HG03066 (cell line): Measurements from ENCODE around the gene NIPAL3.
"Not testable (repeated sequence)": the region's sequence is repeated elsewhere in the genome, so short reads cannot be mapped to it uniquely, and the experiment has no call there.

Source experiments
- ATAC-seq: cut with Tn5 transposase; IDR thresholded peaks from one replicate; pipeline ENCODE4 v1.9.1; 2021; ENCODE audit warnings: low read depth; ENCODE audit not compliant: unreplicated experiment

NIPAL3 gene

DNA sequence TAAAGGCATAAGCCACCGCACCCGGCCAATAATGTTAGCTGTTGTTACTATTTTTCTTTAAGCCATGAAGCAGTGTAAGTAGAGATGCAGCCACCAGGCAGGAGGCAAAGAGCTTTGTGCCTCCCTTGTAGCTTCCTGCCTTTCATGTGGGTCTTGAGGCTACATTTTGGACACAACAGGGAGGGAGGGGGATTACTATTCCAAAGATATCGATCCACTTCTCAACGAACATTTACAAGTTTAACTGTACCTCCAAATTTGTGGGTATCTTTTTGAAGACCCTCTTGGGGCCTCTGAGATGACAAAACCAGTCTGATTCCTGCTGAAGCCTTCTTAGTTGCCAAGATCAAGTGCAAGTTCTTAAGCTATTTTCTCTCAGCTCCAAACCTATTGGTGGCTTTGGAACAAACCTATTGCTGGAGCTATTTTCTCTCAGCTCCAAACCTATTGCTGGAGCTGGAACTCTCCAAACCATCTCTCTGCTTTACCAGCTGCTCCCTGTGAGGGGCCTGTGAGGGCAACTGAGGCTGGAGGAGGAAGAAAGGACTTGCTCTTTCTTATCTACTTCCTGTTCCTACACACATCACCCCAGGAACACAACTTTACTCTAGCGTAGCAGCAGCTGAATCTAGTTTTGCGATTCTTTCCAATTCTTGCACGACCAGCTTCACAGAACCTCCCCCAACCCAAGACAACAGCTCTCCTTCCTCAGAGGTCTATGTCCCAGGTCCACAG, 70.9 kb downstream of the NIPAL3 start:
- no peak for ATAC-seq

DNA sequence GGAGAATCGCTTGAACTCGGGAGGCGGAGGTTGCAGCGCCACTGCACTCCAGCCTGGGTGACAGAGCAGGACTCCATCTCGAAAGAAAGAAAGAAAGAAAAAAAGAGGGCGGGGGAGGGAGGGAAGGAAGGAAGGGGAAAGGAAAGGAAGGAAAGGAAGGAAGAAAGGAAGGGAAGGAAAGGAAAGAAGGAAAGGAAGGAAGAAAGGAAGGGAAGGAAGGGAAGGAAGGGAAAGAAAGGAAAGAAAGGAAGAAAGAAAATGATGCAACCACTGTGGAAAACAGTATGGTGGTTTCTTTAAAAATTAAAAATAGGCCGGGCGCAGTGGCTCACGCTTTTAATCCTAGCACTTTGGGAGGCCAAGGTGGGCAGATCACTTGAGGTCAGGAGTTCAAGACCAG, 71.9 kb downstream of the NIPAL3 start:
- no peak for ATAC-seq

DNA sequence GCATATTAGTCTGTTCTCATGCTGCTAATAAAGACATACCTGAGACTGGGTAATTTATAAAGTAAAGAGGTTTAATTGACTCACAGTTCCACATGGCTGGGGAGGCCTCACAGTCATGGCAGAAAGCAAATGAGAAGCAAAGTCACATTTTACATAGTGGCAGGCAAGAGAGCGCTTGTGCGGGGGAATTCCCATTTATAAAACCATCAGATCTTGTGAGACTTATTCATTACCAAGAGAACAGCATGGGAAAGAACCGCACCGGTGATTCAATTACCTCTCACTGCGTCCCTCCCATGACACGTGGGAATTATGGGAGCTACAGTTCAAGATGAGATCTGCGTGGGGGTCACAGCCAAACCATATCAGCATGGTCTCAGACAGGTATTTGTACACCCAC, 72.6 kb downstream of the NIPAL3 start:
- not testable (repeated sequence) for ATAC-seq

GRCh38 chr1:24489674-24490073, 74.1 kb downstream of the NIPAL3 start:
- no peak for ATAC-seq

DNA sequence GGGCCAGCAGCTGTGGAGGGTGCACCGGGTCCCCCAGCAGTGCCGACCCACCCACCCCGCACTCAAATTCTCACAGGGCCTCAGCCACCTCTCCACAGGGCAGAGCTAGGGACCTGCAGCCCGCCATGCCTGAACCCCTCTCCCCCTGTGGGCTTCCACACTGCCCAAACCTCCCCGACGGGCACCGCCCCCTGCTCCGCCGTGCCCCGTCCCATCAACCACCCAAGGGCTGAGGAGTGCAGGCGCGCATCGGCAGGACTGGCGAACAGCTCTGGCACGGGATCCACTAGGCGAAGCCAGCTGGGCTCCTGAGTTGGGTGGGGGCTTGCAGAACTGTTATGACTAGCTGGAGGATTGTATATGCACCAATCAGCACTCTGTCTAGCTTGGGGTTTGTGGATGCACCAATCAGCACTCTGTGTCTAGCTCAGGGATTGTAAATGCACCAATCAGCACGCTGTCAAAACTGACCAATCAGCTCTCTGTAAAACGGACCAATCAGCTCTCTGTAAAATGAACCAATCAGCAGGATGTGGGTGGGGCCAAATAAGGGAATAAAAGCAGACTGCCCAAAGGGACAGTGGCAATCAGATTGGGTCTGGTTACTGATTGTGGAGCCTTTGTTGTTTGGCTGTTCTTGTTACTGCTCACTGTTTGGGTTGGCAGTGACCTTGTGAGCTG, 74.6 kb downstream of the NIPAL3 start:
- ATAC-seq, result no peak

DNA sequence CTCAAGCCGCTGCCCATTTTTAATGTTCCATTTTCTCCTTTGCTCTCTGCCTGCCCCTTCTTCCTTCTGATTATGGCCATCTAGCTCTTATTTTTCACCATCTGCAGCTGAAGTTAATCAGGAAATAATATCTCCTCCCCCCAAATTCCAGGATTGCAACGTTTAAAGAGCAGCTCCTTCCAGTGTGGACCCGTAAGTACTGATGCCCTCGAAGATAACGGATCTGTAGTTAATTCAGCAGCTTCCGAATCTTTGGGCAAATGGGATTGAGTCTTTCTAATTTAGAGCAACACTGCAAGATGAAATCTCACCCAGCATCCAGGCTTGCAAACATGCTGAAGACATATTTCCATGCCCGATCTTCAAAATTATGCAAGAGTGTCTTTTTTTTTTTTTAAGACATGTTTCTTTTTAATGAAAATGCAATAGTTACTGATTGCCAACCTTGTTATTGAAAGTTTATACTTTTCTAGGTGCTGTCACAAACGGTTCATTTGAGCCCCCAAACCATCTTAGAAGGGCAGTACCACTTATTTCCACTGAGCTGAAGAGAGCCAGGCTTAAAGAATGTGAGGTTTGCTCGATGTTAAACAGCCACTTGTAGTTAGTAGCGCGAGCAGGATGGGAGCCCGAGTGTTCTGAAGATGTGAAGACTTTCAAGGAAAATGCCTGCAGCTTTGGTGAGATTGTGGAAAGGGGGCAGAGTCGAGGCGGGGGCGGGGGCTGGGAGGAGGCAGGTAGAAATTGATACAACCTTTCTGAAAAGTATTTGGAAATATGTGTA, 76.2 kb downstream of the NIPAL3 start:
- ATAC-seq, result no peak

- ATAC-seq, result not testable (repeated sequence)
Observed at GRCh38 chr1:24492935-24493334, 77.3 kb downstream of the NIPAL3 start.

DNA sequence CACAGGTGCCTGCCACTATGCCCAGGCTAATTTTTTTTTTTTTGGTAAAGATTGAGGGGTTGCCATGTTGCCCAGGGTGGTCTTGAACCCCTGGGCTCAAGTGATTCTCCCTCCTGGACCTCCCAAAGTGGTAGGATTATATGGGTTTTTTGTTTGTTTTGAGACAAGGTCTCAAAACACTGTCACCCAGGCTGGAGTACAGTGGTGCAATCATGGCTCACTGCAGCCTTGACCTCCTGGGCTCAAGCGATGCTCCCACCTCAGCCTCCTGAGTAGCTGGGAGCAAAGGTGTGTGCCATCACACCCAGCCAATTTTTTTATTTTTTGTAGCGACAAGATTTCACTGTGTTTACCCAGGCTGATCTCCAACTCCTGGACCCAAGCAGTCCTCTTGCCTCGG, 78.2 kb downstream of the NIPAL3 start:
- ATAC-seq, result no peak

GRCh38 chr1:24498589-24498988, 83.0 kb downstream of the NIPAL3 start:
- ATAC-seq, result no peak

- ATAC-seq, result no peak
Observed at GRCh38 chr1:24500448-24501048, 84.9 kb downstream of the NIPAL3 start.

DNA sequence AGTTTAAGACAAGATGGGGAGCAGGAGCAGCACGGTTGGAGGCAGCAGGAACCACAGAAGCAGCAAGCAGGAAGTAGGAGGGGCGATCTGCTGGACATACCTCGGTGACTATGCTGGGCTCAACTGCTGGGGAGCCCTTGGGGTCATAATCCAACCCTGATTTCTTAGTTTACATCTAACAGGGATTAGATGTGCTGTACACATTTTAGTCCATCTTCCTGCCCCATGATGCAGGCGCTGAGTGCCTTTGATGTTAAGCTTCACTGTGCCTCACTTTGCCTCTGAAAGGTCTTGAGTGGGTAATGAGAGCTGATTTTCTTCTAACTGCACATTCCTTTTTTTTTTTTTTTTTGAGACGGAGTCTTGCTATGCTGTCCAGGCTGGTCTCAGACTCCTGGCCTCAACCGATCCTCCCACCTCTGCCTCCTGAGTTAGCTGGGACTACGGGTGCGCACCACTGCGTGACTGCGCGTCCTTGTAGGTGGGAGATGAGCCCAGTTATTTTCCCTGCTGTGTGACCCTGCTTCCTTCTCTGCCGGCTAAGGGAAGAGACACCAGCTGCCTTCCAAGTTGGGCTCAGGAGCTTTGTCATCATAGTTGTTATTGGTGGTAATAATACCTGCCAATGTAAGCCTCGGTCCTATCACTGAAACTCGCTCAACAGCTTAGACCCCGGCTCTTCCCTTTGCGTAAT, 85.9 kb downstream of the NIPAL3 start:
- ATAC-seq, result no peak

GRCh38 chr1:24502065-24502708, 86.6 kb downstream of the NIPAL3 start:
- no peak for ATAC-seq

- no peak for ATAC-seq
Observed at GRCh38 chr1:24502709-24503058, 87.1 kb downstream of the NIPAL3 start, which contains the start of gene RCAN3. Gene RCAN3, plus strand, starts transcription at chr1:24502836. Its CDS starts 11,537 bp downstream, at chr1:24514373.

GRCh38 chr1:24503059-24503751, 87.6 kb downstream of the NIPAL3 start:
- ATAC-seq, result no peak

DNA sequence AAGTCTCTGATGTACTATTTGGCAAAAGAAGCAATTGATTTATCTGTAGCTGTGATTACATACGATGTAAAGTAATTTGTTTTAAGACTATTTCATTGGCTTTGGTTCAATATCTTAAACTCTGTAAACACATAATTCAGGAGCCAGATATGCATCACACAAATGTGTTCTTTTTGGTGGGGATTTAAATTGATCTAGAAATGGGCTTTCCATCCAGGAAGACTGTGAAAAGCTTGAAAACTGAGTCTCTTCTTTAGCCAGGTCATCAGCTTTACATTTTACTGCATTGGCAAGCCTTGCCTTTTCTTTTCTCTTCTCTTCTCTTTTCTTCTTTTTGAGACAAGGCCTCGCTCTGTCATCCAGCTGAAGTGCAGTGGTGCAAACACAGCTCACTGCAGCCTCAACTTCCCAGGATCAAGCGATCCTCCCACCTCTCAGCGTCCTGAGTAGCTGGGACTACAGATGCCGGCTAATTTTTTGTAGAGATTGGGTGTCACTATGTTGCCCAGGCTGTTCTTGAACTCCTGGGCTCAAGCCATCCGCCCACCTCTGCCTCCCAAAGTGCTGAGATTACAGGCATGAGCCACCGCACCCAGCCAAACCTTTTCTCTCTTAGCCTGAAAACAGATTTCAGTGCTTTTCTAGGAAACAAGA, 88.4 kb downstream of the NIPAL3 start:
- ATAC-seq, result no peak

DNA sequence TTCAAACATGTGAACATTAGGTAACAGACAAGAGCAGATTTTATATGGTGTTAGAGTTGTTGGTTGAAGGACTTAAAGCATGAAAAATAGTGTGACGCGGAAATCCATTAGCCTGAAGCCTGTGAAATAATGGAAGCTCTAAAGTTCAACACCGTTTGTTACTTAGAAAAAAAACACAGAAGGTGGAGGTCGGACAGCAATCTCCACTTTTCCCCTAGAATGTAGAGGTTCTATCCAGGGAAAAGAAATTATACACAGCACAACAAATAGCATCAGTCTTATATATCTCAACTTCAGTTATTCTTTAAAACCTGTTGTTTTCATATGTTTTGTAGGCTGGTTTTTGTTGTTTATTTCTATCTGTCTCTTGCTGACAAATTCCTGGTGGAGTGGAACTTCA, 89.0 kb downstream of the NIPAL3 start:
- no peak for ATAC-seq

DNA sequence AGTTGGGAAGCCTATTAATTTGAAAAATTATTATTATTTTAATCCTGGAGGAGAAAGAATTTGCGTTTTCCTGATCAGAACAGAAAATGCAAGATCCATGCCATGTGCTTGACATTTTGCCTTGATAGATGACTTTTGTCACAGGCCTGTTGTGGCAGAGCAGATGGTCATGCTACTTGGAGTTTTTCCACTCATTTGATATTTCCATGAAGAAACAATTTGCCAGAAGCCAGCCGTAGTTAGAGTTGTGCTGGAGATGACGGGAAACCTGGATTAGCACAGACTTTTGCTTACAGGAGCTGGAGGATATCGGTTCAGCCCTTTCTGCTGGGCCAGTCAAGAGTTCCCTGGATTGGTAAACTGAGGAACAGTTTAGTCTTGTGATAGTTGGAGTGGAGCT, 90.2 kb downstream of the NIPAL3 start:
- ATAC-seq, result no peak

DNA sequence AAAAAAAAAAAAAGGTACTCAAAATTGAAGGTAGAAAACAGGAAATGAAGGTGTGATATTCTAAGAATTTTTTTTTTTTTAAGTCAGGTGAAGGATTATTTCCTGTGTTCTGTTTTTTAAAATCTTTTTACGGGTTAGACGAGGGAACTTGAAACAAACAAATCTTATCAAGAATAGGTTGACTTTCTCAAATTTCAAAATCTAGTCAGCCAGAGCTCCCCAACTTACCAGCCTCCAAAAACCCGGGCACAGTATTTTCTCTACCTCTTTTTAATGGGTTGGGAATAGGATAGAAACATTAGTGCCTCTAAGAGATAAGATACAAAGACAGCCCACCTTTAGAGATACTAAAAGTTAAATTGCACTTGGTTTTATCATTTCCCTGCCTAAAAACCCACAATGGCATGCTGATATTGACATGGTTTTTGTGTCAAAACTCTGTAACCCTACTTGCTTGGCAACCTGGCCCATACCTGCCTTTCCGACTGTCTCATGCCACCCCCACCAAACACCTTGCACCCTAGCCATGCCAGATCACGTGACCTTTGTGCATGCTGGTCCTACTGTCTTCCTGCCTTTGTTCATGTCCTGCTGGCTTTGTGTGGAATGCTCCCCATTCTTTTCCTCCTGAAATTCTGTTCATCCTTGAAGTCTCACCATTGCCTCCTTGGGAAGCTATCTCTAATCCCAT, 91.2 kb downstream of the NIPAL3 start:
- ATAC-seq, result no peak
